Right kidney (tissue), 1 donor: ENCODE data around the gene MCM6.
A peak's percentile ranks its signal among the peaks of the same experiment; 100 is the strongest.

Source experiments
- DNase-seq: peaks from one replicate; pipeline ENCODE4 v3.0.0-alpha.2; 2016

The MCM6 gene

DNA sequence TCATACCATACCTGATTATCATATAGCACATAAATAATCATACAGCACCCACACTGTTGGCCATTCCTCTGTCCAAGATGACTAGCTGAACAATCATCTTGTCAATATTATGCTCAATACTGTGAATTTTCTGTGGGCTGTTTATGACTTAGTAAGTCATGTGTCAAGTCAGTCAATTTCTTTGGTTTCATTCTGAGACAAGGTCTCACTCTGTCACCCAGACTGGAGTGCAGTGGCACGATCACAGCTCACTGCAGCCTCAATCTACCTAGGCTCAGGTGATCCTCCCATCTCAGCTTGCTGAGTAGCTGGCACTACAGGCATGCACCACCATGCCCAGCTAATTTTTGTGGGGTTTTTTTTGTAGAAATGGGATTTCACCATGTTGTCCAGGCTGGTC is 5.7 kb downstream of the MCM6 start:
- DNase-seq: no peak

GRCh38 chr2:135863233-135863632 is 13.0 kb downstream of the MCM6 start:
- DNase-seq: no peak

DNA sequence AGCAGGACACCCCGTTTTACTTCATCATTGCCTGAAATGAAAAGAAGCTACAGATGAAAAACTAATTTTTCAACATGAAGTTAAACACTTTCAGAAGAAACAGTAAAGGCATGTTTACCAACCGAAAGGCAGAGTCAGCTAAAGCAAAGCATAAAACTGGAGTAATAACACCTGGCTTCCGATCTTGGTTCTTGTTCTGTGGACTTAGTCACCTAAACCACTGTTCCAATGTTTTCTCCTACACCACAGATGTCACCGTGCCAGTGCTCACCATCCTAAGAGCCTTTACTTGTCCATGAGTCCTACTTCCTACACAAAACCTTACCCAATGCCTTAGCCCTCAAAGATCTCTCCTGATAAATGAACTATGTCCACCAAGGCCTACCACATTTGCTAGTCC is 13.5 kb downstream of the MCM6 start:
- no peak for DNase-seq

- no peak for DNase-seq
Observed at GRCh38 chr2:135853401-135853800, 22.8 kb downstream of the MCM6 start.

- DNase-seq: no peak
Observed at GRCh38 chr2:135851858-135852257, 24.4 kb downstream of the MCM6 start.

DNA sequence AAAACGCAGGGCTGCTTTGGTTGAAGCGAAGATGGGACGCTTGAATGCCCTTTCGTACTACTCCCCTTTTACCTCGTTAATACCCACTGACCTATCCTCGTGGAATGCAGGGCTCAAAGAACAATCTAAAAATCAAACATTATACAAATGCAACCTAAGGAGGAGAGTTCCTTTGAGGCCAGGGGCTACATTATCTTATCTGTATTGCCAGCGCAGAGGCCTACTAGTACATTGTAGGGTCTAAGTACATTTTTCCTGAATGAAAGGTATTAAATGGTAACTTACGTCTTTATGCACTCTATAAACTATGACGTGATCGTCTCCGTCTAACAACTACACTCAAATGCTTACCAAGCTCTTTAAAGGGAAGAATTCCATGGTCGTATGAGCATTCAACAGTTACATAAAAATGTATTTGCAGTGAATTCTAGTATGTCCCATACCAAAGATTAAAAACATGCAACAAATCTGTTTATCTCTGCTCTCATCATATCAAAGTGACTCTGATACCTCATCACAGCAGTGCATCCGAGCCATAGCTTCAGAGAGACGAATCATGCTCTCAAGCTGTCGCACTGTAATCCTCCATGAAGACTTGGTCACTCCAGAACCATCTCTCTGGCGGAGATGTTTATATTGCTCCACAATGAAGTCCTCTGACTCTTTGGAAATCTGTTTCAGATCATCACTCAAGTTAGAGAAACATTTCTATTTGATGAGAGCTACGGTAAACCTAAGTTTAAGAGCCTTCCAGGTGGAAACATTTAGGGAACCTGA is 25.2 kb downstream of the MCM6 start:
- no peak for DNase-seq

GRCh38 chr2:135849087-135849486 is 27.2 kb downstream of the MCM6 start:
- no peak for DNase-seq

DNA sequence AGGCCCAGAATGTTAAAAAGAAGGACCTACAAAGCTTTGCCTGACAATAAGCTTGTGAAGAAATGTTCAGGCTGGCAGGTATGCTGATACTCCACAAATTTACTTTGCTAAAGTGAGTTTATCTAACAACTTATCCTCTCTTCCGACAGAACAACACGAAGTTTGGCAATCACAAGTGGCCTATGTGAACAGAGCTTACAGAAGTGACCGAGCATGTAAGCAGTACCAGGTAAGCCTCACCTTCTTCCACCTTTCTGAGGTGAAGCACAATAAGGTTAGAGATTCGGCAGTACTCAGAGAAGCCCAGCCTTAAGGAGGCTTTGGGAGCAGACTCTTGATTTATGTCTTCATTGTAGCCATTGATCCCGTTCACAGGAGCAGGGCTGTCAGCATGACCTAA is 30.2 kb downstream of the MCM6 start:
- no peak for DNase-seq

DNA sequence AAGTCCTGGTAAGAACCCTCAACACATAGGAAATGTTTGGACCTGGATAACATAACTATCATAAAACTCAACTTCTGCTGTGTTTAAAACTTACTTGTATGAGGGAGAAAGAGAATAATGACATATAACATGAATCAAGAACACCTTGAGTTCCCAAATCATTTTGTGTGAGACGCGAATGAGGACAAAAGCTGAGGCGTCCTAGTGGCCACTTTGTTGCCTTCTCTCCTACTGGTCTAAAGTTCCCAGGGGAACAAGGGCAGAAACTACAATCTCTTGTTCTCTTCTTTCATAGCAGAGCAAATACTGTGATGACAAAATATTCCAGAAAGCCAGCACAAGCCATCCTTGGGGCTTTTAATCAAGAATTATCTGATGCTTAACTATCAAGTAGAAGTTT is 31.0 kb downstream of the MCM6 start:
- no peak for DNase-seq

GRCh38 chr2:135844301-135844895 is 31.8 kb downstream of the MCM6 start:
- no peak for DNase-seq

GRCh38 chr2:135843671-135844070 is 32.6 kb downstream of the MCM6 start:
- no peak for DNase-seq

- no peak for DNase-seq
Observed at GRCh38 chr2:135840601-135841000, 35.6 kb downstream of the MCM6 start.

- DNase-seq: no peak
Observed at GRCh38 chr2:135839713-135840112, 36.5 kb downstream of the MCM6 start.

- no peak for DNase-seq
Observed at GRCh38 chr2:135838502-135838901, 37.7 kb downstream of the MCM6 start.

DNA sequence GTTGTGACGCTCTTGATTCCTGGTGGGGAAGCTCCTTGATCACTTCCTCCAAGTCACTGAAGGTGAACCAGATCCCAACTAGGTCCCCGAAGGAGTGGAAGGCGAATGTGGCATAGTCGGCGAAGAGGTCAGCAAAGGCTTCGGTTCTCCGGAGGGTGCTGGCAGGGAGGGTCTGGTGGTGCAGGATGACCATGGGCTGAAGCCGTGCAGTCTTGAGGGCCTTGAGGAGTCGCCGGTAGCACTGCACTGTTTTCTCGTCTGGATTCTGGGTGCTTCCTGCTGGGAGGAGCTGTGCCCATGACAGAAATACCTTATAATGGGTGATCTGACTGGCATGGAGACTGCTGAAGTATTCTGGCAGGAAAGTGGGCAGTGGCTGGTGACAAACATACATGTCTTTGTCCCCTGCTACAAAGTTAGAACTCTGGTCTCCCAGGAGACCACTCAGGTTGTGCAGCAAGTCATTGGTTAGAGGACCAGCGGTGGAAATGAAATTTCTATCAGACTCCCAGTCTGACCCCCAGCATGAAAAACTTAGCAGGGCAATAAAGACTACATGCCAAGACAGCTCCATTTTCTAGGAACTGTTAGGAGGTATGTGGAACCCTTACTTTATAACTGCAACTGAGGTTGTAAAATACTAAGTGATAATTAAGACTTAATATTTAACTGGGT is 39.5 kb downstream of the MCM6 start, which contains the start of gene LCT:
Gene LCT (minus strand): TSS at position 589 of the 675 bp plus-strand sequence. CDS start 15 bp downstream, at position 574.
- DNase-seq: no peak

GRCh38 chr2:135832891-135833290 is 43.4 kb downstream of the MCM6 start:
- DNase-seq: no peak

DNA sequence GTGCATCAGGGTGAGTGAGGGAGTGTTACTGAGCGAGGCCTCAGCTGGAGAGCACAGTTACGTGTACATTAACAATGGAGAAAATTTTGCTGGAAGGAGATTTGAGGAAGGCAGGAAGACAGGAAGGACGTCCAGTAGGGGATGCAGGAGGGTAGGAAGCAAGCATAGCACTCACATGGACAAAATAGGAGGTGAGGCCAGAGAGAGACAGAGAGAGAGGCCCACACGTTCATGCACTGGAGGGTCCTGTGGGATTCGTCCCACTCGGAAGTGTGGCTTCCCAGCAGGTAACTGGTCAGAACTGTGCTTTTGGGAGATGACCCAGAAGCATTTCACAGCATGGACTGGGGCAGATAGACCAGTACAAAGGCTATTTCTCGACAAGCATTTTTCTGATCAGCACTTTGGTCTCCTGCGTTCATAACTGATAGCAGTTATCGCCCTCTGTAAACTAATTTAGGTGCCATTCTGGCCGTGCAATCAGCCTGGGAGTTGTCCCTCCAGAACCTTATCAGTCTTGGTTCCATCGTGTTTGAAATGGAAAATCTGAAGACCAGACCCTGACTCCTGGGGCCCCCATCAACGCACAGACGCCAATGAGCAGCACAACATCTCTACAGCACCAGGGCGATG is 44.9 kb downstream of the MCM6 start:
- no peak for DNase-seq

DNA sequence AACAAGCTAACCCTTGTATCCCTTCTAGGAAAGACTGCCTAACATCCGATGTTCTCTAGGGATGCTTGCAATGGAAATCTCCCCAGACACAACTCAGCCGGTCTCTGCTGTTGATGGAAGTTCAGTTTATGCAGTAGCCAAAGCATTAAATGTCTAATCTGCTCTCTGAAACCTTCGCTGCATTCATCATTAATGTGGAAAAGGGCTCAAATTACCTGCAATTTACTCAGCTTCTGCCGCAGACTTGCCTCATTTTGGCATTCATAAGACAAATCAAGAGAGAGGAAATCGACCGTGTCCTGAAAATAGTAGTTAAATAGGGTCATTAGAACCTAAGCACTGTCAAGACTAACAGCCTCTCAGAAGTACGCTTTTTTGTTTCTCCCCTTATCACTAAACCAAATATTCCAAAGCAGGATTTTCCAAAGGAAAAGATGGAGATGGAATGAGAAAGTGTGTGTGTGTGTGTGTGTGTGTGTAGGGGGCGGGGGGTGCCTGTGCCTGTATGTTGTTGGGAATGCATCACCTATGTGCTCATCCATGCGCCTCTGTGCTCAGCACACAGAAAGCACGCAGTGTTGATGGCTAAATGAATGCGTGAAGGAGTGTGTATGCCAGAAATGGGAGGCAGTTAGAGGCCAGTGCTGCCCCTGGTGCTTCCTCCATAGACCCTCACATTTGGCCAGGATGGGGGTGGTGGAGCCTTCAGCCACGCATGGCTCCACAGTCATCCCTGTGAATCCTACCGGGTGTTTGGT is 46.7 kb downstream of the MCM6 start:
- DNase-seq: peak; percentile 19

DNA sequence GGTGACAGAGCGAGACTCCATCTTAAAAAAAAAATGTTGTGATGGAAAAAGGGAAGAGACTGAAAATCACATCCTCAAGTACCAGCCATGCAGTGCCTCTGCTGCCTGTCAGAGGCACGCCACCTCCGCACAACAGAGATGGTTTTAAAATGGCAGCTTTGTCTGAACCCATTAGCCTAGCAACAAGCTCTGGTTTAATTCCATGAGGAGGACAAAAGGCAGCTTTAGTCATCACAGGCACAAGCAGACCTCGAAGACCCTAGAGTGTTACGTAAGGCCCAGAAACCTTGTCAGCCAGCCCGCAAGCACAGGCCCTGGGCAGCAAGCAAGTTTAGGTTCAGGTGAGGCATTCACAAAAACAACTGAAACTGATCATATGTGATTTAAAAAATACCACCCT is 49.7 kb downstream of the MCM6 start:
- no peak for DNase-seq

DNA sequence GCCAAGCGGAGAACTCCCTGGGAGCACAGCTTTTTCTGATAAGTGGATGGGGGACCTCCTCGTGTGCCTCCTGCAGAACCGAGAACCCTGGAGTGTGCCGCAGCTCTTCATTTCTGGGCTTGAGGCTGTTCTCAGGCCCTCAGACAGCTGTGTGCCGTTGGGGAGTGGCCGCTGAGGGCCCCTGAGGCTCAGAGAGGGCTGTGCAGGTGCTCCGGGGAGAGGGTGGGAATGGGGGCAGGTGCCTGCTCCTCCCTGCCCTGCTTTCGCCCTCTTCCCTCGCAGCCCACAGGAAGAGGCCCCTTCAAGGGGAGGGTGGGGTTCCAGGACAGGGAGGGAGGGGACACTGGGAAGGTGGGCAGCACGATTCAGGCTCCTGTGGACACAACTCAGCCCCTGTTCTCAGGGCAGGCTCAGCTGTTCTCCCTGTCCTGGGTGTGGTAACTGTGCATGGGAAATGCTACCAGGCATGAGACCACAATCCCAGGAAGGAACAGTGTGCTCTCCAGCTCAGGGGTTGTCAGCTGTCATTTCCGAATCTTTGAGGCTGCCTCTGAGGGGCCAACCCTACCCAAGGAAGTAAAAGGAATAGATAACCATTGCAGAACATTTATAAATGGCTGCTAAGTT is 50.6 kb downstream of the MCM6 start:
- no peak for DNase-seq

DNA sequence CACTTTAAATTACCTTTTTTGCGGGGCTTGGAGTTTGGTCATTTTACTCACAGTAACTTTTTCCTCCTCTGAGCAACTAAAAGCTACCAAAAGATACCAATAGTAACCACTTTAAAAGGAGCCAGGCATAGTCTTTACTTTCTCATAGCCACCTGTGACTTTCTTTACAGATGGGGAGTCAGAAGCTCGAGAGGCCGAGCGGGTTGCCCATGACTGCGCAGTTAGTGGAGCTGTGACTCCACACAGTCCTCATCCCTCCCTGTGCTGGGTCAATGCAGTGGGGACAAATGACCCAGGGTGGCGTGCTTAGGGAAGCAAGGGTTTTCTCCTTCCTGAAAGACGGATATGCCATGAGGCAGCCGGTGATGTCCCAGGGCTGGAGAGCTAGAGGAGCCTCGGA is 51.1 kb downstream of the MCM6 start:
- DNase-seq: no peak

GRCh38 chr2:135822855-135823254 is 53.4 kb downstream of the MCM6 start:
- DNase-seq: no peak
